Thyroid gland (tissue), 4 donors: Measurements from ENCODE around the gene LSAMP. TPM values are rescaled to one million over a fixed set of nuclear protein-coding genes. Genes with fewer than 3 reads are reported as not detected.

Source experiments
- DNase-seq, 2 donors: peaks; one replicate each; pipeline ENCODE4 v3.0.0-alpha.2; 2019
- H3K27ac ChIP-seq, 3 donors: fragments of 200-600 bp; sonication (generic); 1 replicate in 2 of 3; 2 replicates in 1 of 3; pipeline ENCODE4 v1.5.1; 2016 to 2019; ENCODE audit warnings: mild to moderate bottlenecking in 1 of 3, moderate library complexity in 1 of 3
- H3K27me3 ChIP-seq: fragments of 200-600 bp; sonication (generic); one replicate; pipeline ENCODE4 v1.5.1; 2019
- H3K36me3 ChIP-seq, 2 donors: fragments of 200-600 bp; sonication (generic); one replicate each; pipeline ENCODE4 v1.5.1; 2016 to 2019
- H3K4me1 ChIP-seq, 2 donors: fragments of 200-600 bp; sonication (generic); one replicate each; pipeline ENCODE4 v1.5.1; 2017 to 2019
- H3K4me3 ChIP-seq, 3 donors: fragments of 200-600 bp; sonication (generic); replicated peaks in 1 of 3; 1 replicate in 2 of 3; 2 replicates in 1 of 3; pipeline ENCODE4 v1.5.1; 2016; ENCODE audit warnings: mild to moderate bottlenecking in 1 of 3
- H3K9me3 ChIP-seq: fragments of 200-600 bp; sonication (generic); one replicate; pipeline ENCODE4 v1.5.1; 2017
- POLR2A ChIP-seq, 2 donors: fragments of 450-650 bp; IDR thresholded peaks; one replicate each; pipeline ENCODE4 v1.6.1; 2017; ENCODE audit warnings: antibody characterized with exemption in 2 of 2, mild to moderate bottlenecking in 2 of 2, moderate library complexity in 1 of 2
- WGBS, 2 donors: methylation state at CpG; one replicate each; pipeline ENCODE4 v1.1.5; 2017; 5-methylcytosine and 5-hydroxymethylcytosine counted together
- intact Hi-C: fragments of 100-400 bp; cut with DNase I; formaldehyde crosslinking; loops from one replicate; pipeline ENCODE4 v1.15.1; 2023
- total RNA-seq, 4 donors: library from RNA; depleted of rRNA; stranded (reverse); fragments of >200 nt; gene quantifications; one replicate each; pipeline ENCODE4 v1.2.3, GENCODE V29; 2016
- TF ChIP-seq, protein P1 (sequence below), 6 experiments: fragments of 200-600 bp in 3 of 6; fragments of 450-650 bp in 3 of 6; sonication (generic) in 3 of 6; IDR thresholded peaks; one replicate each; pipeline ENCODE4 v1.5.1; 2016 to 2019; ENCODE audit warnings: antibody characterized with exemption in 6 of 6, mild to moderate bottlenecking in 2 of 6, inconsistent platforms in 1 of 6, moderate library complexity in 1 of 6

LSAMP gene
- total RNA-seq, 4 donors from 2014 or later: 0.78 to 2.0 (median 1.8) TPM

DNA sequence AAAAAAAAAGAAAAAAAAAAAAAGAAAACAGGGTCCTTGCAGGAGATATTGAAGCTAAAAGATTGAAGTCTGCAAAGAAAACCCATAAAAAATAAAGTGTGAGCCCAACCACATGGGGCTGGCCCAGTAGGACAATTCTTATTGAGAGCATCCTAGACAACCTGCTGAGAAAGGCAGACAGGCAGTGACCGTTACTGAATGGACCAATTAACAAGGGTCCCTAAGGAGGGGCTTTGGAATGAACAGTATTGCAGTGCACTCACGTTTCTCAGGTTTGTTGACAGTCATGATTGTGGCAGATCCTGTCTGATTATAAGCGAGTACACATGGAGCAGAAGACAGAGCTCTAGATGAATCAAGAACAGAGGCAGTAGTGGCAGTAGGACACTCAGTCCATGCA is 168.6 kb downstream of the LSAMP start:
- Histone ChIP-seq H3K27ac (no peak overlapping the region), H3K27me3 (no peaks in the 10 kb centered on the region), H3K4me3 (no peak overlapping the region), H3K4me1 (no peaks in the 10 kb centered on the region), H3K9me3 (no peaks in the 10 kb centered on the region), H3K36me3 (no peaks in the 10 kb centered on the region)
- intact Hi-C loops: no loop called here
- no peak for DNase-seq
- 61 to 65% methylated on average over 3 of the region's 3 CpGs for WGBS, 2 donors
- TF ChIP-seq, protein P1, sequence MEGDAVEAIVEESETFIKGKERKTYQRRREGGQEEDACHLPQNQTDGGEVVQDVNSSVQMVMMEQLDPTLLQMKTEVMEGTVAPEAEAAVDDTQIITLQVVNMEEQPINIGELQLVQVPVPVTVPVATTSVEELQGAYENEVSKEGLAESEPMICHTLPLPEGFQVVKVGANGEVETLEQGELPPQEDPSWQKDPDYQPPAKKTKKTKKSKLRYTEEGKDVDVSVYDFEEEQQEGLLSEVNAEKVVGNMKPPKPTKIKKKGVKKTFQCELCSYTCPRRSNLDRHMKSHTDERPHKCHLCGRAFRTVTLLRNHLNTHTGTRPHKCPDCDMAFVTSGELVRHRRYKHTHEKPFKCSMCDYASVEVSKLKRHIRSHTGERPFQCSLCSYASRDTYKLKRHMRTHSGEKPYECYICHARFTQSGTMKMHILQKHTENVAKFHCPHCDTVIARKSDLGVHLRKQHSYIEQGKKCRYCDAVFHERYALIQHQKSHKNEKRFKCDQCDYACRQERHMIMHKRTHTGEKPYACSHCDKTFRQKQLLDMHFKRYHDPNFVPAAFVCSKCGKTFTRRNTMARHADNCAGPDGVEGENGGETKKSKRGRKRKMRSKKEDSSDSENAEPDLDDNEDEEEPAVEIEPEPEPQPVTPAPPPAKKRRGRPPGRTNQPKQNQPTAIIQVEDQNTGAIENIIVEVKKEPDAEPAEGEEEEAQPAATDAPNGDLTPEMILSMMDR (IDR thresholded peaks at IDR 0.05): no peak
- TF ChIP-seq POLR2A (IDR thresholded peaks at IDR 0.05): no peak

DNA sequence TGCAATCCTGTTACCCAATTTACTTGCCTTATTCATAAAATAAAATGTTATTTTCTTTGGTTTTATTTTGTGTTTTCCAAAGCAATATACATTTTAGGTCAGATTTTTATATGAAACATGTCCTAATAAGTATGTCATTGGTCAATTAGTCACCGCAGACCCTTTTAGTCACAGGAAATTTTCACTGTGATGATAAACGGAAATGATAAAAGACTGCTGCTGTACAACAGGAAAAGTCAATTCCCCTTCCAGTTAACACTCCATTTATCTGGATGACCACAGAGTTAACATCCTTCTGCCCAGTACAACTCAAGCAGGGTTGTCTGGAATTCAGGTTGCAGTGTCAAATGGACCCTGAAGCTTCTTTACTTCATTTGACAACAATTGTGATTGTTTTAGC is 175.2 kb downstream of the LSAMP start:
- DNase-seq: no peak
- no peaks in the 10 kb centered on the region for H3K4me1 ChIP-seq
- TF ChIP-seq, protein P1 (IDR thresholded peaks at IDR 0.05): no peak
- no peak for TF ChIP-seq POLR2A (IDR thresholded peaks at IDR 0.05)
- no peaks in the 10 kb centered on the region for H3K9me3 ChIP-seq
- H3K4me3 ChIP-seq: no peak overlapping the region
- no peaks in the 10 kb centered on the region for H3K36me3 ChIP-seq
- intact Hi-C loops: no loop called here
- no peak overlapping the region for H3K27ac ChIP-seq
- 58 to 67% methylated on average over 2 of the region's 2 CpGs for WGBS, 2 donors
- no peaks in the 10 kb centered on the region for H3K27me3 ChIP-seq

DNA sequence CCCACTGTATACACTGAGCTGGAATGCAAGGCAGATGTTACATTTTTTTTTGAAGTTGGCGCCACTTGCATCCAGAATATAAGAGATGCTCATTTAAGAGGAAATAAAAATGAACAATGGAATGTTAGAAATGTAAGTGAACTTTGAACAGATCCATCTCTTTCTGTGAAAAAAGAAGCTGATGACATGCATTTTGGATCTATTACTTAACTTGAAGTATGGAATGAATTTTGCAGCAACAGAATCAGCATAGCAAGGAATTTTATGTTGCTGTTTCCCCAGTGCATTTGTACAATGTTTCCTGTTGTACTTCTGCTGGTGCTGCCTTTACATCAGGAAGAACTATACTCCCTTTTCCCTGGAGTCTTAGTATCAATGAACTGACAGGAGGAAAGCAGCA is 178.2 kb downstream of the LSAMP start:
- no peaks in the 10 kb centered on the region for H3K9me3 ChIP-seq
- intact Hi-C loops: no loop called here
- no peak for DNase-seq
- no peak overlapping the region for H3K27ac ChIP-seq
- H3K36me3 ChIP-seq: no peaks in the 10 kb centered on the region
- H3K4me3 ChIP-seq: no peak overlapping the region
- no peaks in the 10 kb centered on the region for H3K27me3 ChIP-seq
- no peak for TF ChIP-seq POLR2A (IDR thresholded peaks at IDR 0.05)
- TF ChIP-seq, protein P1 (IDR thresholded peaks at IDR 0.05): no peak
- no peaks in the 10 kb centered on the region for H3K4me1 ChIP-seq
- 91% methylated on average over 1 of the region's 1 CpG for WGBS, 2 donors

DNA sequence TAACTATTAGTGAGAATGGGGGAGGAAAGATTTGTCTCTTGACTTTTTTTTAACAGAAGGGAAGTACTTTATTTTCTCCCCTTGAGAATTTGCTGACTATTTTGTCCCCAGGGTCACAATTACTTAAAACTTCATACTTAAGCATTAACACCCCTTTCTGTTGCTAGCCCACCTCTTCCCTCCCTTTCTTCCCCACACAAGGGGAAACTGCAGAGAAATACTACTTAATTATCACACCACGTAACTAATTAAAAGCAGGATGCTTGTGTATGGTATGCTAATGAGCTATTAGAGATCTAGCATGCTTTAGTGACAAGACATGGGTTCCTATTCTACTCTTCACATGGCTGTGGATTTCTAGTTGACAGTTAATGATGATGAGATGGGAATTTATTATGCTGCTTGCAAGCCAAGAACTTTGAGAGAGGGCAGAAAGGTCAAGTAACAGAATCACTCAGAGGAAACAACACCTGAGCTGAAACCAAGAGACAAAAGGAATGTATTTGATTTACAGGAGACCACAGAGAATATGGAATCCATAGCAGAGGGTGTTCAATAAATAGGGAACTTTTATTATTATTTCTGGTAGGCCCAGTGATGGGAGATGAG is 179.2 kb downstream of the LSAMP start:
- intact Hi-C loops: no loop called here
- no peak for DNase-seq
- H3K27ac ChIP-seq: no peak overlapping the region
- no peaks in the 10 kb centered on the region for H3K9me3 ChIP-seq
- no peaks in the 10 kb centered on the region for H3K4me1 ChIP-seq
- no peaks in the 10 kb centered on the region for H3K27me3 ChIP-seq
- no peak overlapping the region for H3K4me3 ChIP-seq
- no peaks in the 10 kb centered on the region for H3K36me3 ChIP-seq
- 89 to 91% methylated on average over 1 of the region's 1 CpG for WGBS, 2 donors
- TF ChIP-seq, protein P1 (IDR thresholded peaks at IDR 0.05): no peak
- TF ChIP-seq POLR2A (IDR thresholded peaks at IDR 0.05): no peak

DNA sequence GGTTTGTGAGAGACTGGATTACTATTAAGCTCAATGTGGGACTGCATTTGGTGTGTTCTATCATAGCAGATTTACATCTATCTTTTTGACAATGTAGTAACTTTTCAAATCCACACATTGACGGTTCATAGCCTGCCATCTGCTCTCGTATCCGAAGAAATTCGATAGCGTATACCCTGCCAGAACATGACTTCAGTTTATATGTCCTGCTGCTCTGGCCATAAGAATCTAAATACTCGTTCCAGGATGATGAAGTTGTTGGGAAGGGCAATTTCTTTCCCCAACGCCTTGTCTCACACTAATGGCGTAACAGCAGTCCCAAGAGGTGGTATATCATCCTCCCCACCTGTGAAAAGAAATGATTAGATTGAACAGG is 180.0 kb downstream of the LSAMP start:
- Histone ChIP-seq H3K27me3 (no peaks in the 10 kb centered on the region), H3K27ac (no peak overlapping the region), H3K36me3 (no peaks in the 10 kb centered on the region), H3K9me3 (no peaks in the 10 kb centered on the region), H3K4me1 (no peaks in the 10 kb centered on the region), H3K4me3 (no peak overlapping the region)
- intact Hi-C loops: no loop called here
- WGBS, 2 donors: 80 to 88% methylated on average over 8 of the region's 8 CpGs
- no peak for TF ChIP-seq POLR2A (IDR thresholded peaks at IDR 0.05)
- no peak for DNase-seq
